Fibroblast of lung (primary cell): ENCODE measurements around the gene AKAP6.

Experiments used
- CTCF ChIP-seq, 2 donors: IDR thresholded peaks in 1 of 2; conservative IDR thresholded peaks in 1 of 2; 1 replicate in 1 of 2; 2 replicates in 1 of 2; pipeline ENCODE4 v1.5.1; 2011 to 2012; ENCODE audit warnings: low read length in 2 of 2, control low read depth in 1 of 2, inconsistent platforms in 1 of 2, low read depth in 1 of 2, mild to moderate bottlenecking in 1 of 2
- EZH2 ChIP-seq: IDR thresholded peaks from 2 replicates; pipeline ENCODE4 v1.5.1; 2012; ENCODE audit warnings: low read length, control low read depth, mild to moderate bottlenecking; ENCODE audit errors: missing control alignments

GRCh38 chr14:32737621-32738020, 408.5 kb downstream of the AKAP6 start:
- TF ChIP-seq CTCF (conservative IDR thresholded peaks at IDR 0.05 in 1 of 2, IDR thresholded peaks at IDR 0.05 in 1 of 2; ENCODE audit: low read depth in 1 of 2, low read length in 2 of 2) = no peak
- TF ChIP-seq EZH2 = no peak
